Measurements from ENCODE around the gene NNT. TPM values are rescaled to one million over a fixed set of nuclear protein-coding genes. Genes with fewer than 3 reads are reported as not detected.
A peak's percentile ranks its signal among the peaks of the same experiment; 100 is the strongest.

The NNT gene
- total and polyA plus RNA-seq, 9 of the 15 experiments (the other 6 are each of a cell fraction or from before 2014, with no cell fraction given) = 21.9 to 68.6 (median 42.2) TPM

DNA sequence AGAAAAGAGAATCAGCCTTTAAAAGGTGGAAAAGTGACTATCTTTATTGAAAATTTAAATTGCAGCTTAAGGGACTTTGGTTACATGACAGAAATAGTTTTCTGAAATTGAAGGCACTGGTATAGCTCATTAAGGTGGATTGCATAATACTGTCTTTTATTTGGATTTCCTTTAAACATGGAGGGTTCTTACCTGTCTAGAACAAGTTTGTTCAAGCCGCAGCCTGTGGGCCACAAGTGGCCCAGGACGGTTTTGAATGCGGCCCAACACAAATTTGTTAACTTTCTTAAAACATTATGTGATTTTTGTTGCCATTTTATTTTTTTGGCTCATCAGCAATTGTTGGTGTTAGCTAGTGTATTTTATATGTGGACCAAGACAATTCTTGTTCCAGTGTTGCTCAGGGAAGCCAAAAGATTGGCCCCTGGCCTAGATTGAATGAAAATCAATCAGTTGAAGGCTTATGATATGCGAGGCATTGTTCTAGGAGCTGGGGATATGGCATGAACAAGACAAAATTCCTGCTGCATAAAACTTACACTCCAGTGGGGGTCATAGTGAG lies 18.0 kb downstream of the NNT start:
- ATAC-seq = no peak
- FAIRE-seq = no peak
- H3K9ac ChIP-seq (ENCODE audit: insufficient read depth in 1 of 2, low read depth in 2 of 2, low read length in 2 of 2) = no peak overlapping the region
- no peaks in the 10 kb centered on the region for H3K9me3 ChIP-seq (replicated peaks; ENCODE audit: control insufficient read depth, insufficient read depth, low read depth, low read length)
- peaks cover 50% of the 10 kb centered on the region; the same call in 2 of the 3 replicates for H3K36me3 ChIP-seq (ENCODE audit: control insufficient read depth, insufficient read depth, low read length)
- no peak overlapping the region for H3K27ac ChIP-seq (ENCODE audit: extremely low read depth, low read depth, low read length)
- no peaks in the 10 kb centered on the region for H3K79me2 ChIP-seq (ENCODE audit: control insufficient read depth, insufficient read depth, low read length)
- no peaks in the 10 kb centered on the region for H4K20me1 ChIP-seq (replicated peaks; ENCODE audit: control insufficient read depth, insufficient read depth, low read length)
- BruUV-seq (replicated peaks) = no TSS peak
- intact Hi-C loops (cut with micrococcal nuclease) = no loop called here
- H3K4me1 ChIP-seq (replicated peaks in 1 of 2; ENCODE audit: control insufficient read depth in 2 of 2, insufficient read depth in 2 of 2, low read length in 2 of 2) = no peaks in the 10 kb centered on the region
- no peak for DNase-seq (ENCODE audit: extremely low read depth in 1 of 4, low spot score in 3 of 4)
- ChIA-PET CTCF (ENCODE audit: low intra/inter-chr PET ratio) (no interaction called here), POLR2A (interaction anchor here (0.7 kb wide), 1 partner anchor 11 kb away, joined by 3 read pairs; no protein-coding TSS in a partner anchor)
- no peak overlapping the region for H2AFZ ChIP-seq (ENCODE audit: low read depth, low read length)
- no peaks in the 10 kb centered on the region for H3K9me1 ChIP-seq (ENCODE audit: control insufficient read depth, insufficient read depth, low read length)
- no peak overlapping the region for H3K4me2 ChIP-seq (ENCODE audit: insufficient read depth, low read length)
- H3K4me3 ChIP-seq = no peak overlapping the region
- 94% methylated on average over 4 of the region's 4 CpGs for WGBS (ENCODE audit: insufficient coverage, low coverage, missing lambda C conversion rate)
- in situ Hi-C loops (cut with MboI) = no loop called here
- no peaks in the 10 kb centered on the region for H3K27me3 ChIP-seq (ENCODE audit: control insufficient read depth in 2 of 2, insufficient read depth in 2 of 2, low read length in 2 of 2)
- no peak for TF ChIP-seq GABPB2 (CRISPR knock-in tag; conservative IDR thresholded peaks at IDR 0.05)
- TF ChIP-seq MAZ (CRISPR knock-in tag; conservative IDR thresholded peaks at IDR 0.05 in 1 of 2, IDR thresholded peaks at IDR 0.05 in 1 of 2) = no peak
- TF ChIP-seq POLR2G (IDR thresholded peaks at IDR 0.05; ENCODE audit: low read depth, low read length) = no peak
- no peak for TF ChIP-seq CREBBP (IDR thresholded peaks at IDR 0.05; ENCODE audit: low read depth, low read length)
- no peak for TF ChIP-seq HIVEP1 (CRISPR knock-in tag; IDR thresholded peaks at IDR 0.05)
- 0 out of 2 replicates have a peak, but pooled peaks have one; percentile 19 for TF ChIP-seq MAFF (IDR thresholded peaks at IDR 0.05; ENCODE audit: low read length)
- TF ChIP-seq, protein P1, sequence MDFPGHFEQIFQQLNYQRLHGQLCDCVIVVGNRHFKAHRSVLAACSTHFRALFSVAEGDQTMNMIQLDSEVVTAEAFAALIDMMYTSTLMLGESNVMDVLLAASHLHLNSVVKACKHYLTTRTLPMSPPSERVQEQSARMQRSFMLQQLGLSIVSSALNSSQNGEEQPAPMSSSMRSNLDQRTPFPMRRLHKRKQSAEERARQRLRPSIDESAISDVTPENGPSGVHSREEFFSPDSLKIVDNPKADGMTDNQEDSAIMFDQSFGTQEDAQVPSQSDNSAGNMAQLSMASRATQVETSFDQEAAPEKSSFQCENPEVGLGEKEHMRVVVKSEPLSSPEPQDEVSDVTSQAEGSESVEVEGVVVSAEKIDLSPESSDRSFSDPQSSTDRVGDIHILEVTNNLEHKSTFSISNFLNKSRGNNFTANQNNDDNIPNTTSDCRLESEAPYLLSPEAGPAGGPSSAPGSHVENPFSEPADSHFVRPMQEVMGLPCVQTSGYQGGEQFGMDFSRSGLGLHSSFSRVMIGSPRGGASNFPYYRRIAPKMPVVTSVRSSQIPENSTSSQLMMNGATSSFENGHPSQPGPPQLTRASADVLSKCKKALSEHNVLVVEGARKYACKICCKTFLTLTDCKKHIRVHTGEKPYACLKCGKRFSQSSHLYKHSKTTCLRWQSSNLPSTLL (IDR thresholded peaks at IDR 0.05) = no peak
- no peak for TF ChIP-seq ZFP30 (CRISPR knock-in tag; IDR thresholded peaks at IDR 0.05; ENCODE audit: borderline replicate concordance)
- TF ChIP-seq ELF4 (CRISPR knock-in tag; IDR thresholded peaks at IDR 0.05) = no peak
- no peak for TF ChIP-seq FUS (optimal IDR thresholded peaks at IDR 0.05; ENCODE audit: low read depth, low read length)
- no peak for TF ChIP-seq ZNF445 (CRISPR knock-in tag; IDR thresholded peaks at IDR 0.05; ENCODE audit: low read depth)
- TF ChIP-seq NR3C1 (CRISPR knock-in tag; IDR thresholded peaks at IDR 0.05) = no peak
- no peak for TF ChIP-seq EGR1 (conservative IDR thresholded peaks at IDR 0.05)
- no peak for TF ChIP-seq PHTF2 (CRISPR knock-in tag; IDR thresholded peaks at IDR 0.05)
- TF ChIP-seq, protein P2, sequence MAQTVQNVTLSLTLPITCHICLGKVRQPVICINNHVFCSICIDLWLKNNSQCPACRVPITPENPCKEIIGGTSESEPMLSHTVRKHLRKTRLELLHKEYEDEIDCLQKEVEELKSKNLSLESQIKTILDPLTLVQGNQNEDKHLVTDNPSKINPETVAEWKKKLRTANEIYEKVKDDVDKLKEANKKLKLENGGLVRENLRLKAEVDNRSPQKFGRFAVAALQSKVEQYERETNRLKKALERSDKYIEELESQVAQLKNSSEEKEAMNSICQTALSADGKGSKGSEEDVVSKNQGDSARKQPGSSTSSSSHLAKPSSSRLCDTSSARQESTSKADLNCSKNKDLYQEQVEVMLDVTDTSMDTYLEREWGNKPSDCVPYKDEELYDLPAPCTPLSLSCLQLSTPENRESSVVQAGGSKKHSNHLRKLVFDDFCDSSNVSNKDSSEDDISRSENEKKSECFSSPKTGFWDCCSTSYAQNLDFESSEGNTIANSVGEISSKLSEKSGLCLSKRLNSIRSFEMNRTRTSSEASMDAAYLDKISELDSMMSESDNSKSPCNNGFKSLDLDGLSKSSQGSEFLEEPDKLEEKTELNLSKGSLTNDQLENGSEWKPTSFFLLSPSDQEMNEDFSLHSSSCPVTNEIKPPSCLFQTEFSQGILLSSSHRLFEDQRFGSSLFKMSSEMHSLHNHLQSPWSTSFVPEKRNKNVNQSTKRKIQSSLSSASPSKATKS (CRISPR knock-in tag; IDR thresholded peaks at IDR 0.05) = no peak
- no peak for TF ChIP-seq ZNF146 (CRISPR knock-in tag; IDR thresholded peaks at IDR 0.05; ENCODE audit: unreplicated experiment)
- TF ChIP-seq CSDE1 (IDR thresholded peaks at IDR 0.05) = no peak
- TF ChIP-seq CEBPG (CRISPR knock-in tag; IDR thresholded peaks at IDR 0.05) = no peak
- peak in 1 of 2 experiments; percentile 54; a peak in 2 of 4 replicates for TF ChIP-seq CEBPG (tag; conservative IDR thresholded peaks at IDR 0.05 in 1 of 2, IDR thresholded peaks at IDR 0.05 in 1 of 2)
- TF ChIP-seq CEBPB (tag; IDR thresholded peaks at IDR 0.05) = peak; percentile 41; the same call in 1 of the 2 replicates
- no peak for TF ChIP-seq ZNF140 (CRISPR knock-in tag; IDR thresholded peaks at IDR 0.05)

All from K562 (cell line).